Panc1 (cell line): ENCODE data around the gene FSTL4. TPM values are rescaled to one million over a fixed set of nuclear protein-coding genes. Genes with fewer than 3 reads are reported as not detected.

Source experiments
- ATAC-seq: fragments of 200-7000 bp; cut with Tn5 transposase; 2 replicates; pipeline ENCODE4 v1.9.1; 2020; ENCODE audit warnings: mild to moderate bottlenecking, moderate library complexity
- BruUV-seq: library from RNA; stranded (reverse); fragments of 400-500 nt; replicated peaks from 2 replicates; lab custom pipeline; 2021; lab: Mats Ljungman, UMichigan
- CTCF ChIA-PET: fragments of 300-600 bp; sonication (Branson Sonifier 250); formaldehyde crosslinking; loops from one replicate; lab custom pipeline; 2022; ENCODE audit warnings: antibody characterized with exemption; lab: Charles Lee
- POLR2A ChIA-PET: fragments of 300-600 bp; sonication (Branson Sonifier 250); formaldehyde crosslinking; loops from one replicate; lab custom pipeline; 2022; ENCODE audit warnings: antibody characterized with exemption; lab: Charles Lee
- DNase-seq: peaks from one replicate; pipeline ENCODE4 v3.0.0-alpha.2; 2010; ENCODE audit warnings: low read depth, low spot score
- H3K27ac ChIP-seq: 2 replicates; pipeline ENCODE4 v1.5.1; 2011; ENCODE audit warnings: mild to moderate bottlenecking, low read length, inconsistent platforms
- H3K27me3 ChIP-seq: fragments of 200-500 bp; sonication (Bioruptor generic); 2 replicates; pipeline ENCODE4 v1.6.0; 2014; ENCODE audit warnings: low read length, inconsistent platforms; ENCODE audit not compliant: control insufficient read depth, insufficient read depth
- H3K36me3 ChIP-seq: fragments of 200-500 bp; sonication (Bioruptor generic); 2 replicates; pipeline ENCODE4 v1.5.1; 2014; ENCODE audit warnings: inconsistent platforms, mild to moderate bottlenecking, low read length, moderate library complexity; ENCODE audit not compliant: control insufficient read depth, insufficient read depth
- H3K4me1 ChIP-seq: 2 replicates; pipeline ENCODE4 v1.5.1; 2011; ENCODE audit warnings: inconsistent platforms, mild to moderate bottlenecking, low read length, moderate library complexity; ENCODE audit not compliant: control insufficient read depth, insufficient read depth
- H3K4me3 ChIP-seq, 2 experiments: 2 replicates each; pipeline ENCODE4 v1.5.1; 2011 to 2012; ENCODE audit warnings: low read depth in 2 of 2, low read length in 2 of 2, mild to moderate bottlenecking in 2 of 2, inconsistent platforms in 1 of 2, moderate library complexity in 1 of 2
- H3K9me3 ChIP-seq: fragments of 200-500 bp; sonication (Bioruptor generic); 2 replicates; pipeline ENCODE4 v1.5.1; 2014; ENCODE audit warnings: low read depth, mild to moderate bottlenecking, inconsistent platforms, low read length, moderate library complexity; ENCODE audit not compliant: control insufficient read depth, insufficient read depth
- CTCF ChIP-seq: fragments of 450-650 bp; IDR thresholded peaks from 2 replicates; pipeline ENCODE4 v1.5.1; 2017; ENCODE audit warnings: mild to moderate bottlenecking
- POLR2AphosphoS5 ChIP-seq: IDR thresholded peaks from 2 replicates; pipeline ENCODE4 v1.6.1; 2012; ENCODE audit warnings: mild to moderate bottlenecking, low read depth, low read length, moderate library complexity
- REST ChIP-seq, 2 experiments: IDR thresholded peaks; 2 replicates each; pipeline ENCODE4 v1.6.1; 2011 to 2012; ENCODE audit warnings: low read depth in 2 of 2, control low read depth in 1 of 2, low read length in 1 of 2, mild to moderate bottlenecking in 1 of 2, moderate library complexity in 1 of 2; ENCODE audit not compliant: insufficient read depth in 1 of 2
- SIN3A ChIP-seq: IDR thresholded peaks from 2 replicates; pipeline ENCODE4 v1.6.1; 2012; ENCODE audit warnings: low read depth, mild to moderate bottlenecking, low read length, moderate library complexity, borderline replicate concordance; ENCODE audit not compliant: insufficient read depth
- TCF7L2 ChIP-seq: IDR thresholded peaks from 2 replicates; pipeline ENCODE4 v1.6.1; 2011; ENCODE audit warnings: mild to moderate bottlenecking, low read depth, low read length, inconsistent platforms
- in situ Hi-C: cut with HindIII; loops from 2 replicates; pipeline ENCODE4 v1.10.0; 2016; ENCODE audit warnings: low sequenced_read_pairs, low pct_unique_long_range_greater_than_20kb
- intact Hi-C: fragments of 100-400 bp; cut with micrococcal nuclease; formaldehyde crosslinking; loops from one replicate; pipeline ENCODE4 v1.10.0; 2022; ENCODE audit not compliant: unreplicated experiment
- total RNA-seq: library from RNA; stranded (reverse); gene quantifications from one replicate; pipeline ENCODE4 v1.2.1, GENCODE V29; 2021; ENCODE audit not compliant: unreplicated experiment

Gene FSTL4
- total RNA-seq, 1 experiment from 2014 or later, result 0.18 TPM

- Histone ChIP-seq H3K36me3 (no peaks in the 10 kb centered on the region), H3K4me1 (0 out of 2 replicates have a peak, but pooled peaks cover 4% of the 10 kb centered on the region), H3K27me3 (no peaks in the 10 kb centered on the region), H3K27ac (no peak overlapping the region), H3K9me3 (no peaks in the 10 kb centered on the region), H3K4me3 (no peak overlapping the region)
- CTCF ChIA-PET, result no interaction called here
- ATAC-seq, result no peak
- in situ Hi-C loops (no loop called here), intact Hi-C loops (no loop called here)
- no peak for TF ChIP-seq CTCF
- TF ChIP-seq REST (IDR thresholded peaks at IDR 0.05; ENCODE audit: insufficient read depth in 1 of 2, low read depth in 2 of 2, low read length in 1 of 2), result no peak
- TF ChIP-seq TCF7L2, result no peak
- TF ChIP-seq SIN3A, result no peak
- no peak for TF ChIP-seq POLR2AphosphoS5
- BruUV-seq, result no TSS peak
- DNase-seq, result no peak
- POLR2A ChIA-PET, result no interaction called here
Measured at GRCh38 chr5:133205649-133206048, 406.7 kb downstream of the FSTL4 start.

- TF ChIP-seq TCF7L2 (no peak), CTCF (no peak), SIN3A (no peak), REST (IDR thresholded peaks at IDR 0.05; ENCODE audit: insufficient read depth in 1 of 2, low read depth in 2 of 2, low read length in 1 of 2) (no peak), POLR2AphosphoS5 (no peak)
- Histone ChIP-seq H3K9me3 (no peaks in the 10 kb centered on the region), H3K27ac (no peak overlapping the region), H3K4me3 (no peak overlapping the region), H3K36me3 (no peaks in the 10 kb centered on the region), H3K27me3 (no peaks in the 10 kb centered on the region; the same call in 1 of the 2 replicates), H3K4me1 (0 out of 2 replicates have a peak, but pooled peaks cover 4% of the 10 kb centered on the region)
- ChIA-PET CTCF (no interaction called here), POLR2A (no interaction called here)
- ATAC-seq (no peak), DNase-seq (no peak)
- intact Hi-C loops (no loop called here), in situ Hi-C loops (no loop called here)
- no TSS peak for BruUV-seq
Measured at GRCh38 chr5:133205204-133205603, 407.1 kb downstream of the FSTL4 start.
